ENCODE measurements around the gene SLC7A14.
"Not testable (repeated sequence)": the region's sequence is repeated elsewhere in the genome, so short reads cannot be mapped to it uniquely, and the experiment has no call there.

Gene SLC7A14

GRCh38 chr3:170593634-170594033 is 7.8 kb upstream of the SLC7A14 start:
- no peak for DNase-seq (ENCODE audit: low read depth)

GRCh38 chr3:170589113-170589512 is 3.2 kb upstream of the SLC7A14 start:
- DNase-seq (ENCODE audit: low read depth) = no peak

GRCh38 chr3:170585008-170585936 is 603 bp downstream of the SLC7A14 start:
- DNase-seq (ENCODE audit: low read depth) = no peak

DNA sequence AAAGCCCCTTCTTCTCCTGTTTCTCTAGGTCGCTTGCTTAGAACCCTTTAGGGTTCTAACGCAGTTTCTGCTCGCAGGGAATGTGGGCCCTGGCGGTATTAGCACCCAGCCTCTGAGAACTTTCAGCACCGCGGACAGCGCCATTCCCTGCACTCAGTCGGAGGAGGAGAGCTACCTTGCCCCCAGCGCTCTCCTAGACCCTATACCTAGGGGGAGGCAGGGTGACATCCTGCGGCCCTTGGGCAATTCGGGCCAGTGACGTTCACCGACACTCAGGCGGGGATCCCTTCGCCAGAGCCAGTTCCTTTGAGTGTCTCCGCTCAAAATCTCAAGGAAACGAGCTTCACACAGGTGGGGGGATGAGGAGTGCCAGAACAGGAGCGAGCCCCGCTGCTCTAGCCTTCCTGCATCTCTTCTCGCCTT is 1.3 kb downstream of the SLC7A14 start:
- DNase-seq (ENCODE audit: low read depth) = peak; percentile 4

GRCh38 chr3:170579646-170580045 is 6.2 kb downstream of the SLC7A14 start:
- no peak for DNase-seq (ENCODE audit: low read depth)

DNA sequence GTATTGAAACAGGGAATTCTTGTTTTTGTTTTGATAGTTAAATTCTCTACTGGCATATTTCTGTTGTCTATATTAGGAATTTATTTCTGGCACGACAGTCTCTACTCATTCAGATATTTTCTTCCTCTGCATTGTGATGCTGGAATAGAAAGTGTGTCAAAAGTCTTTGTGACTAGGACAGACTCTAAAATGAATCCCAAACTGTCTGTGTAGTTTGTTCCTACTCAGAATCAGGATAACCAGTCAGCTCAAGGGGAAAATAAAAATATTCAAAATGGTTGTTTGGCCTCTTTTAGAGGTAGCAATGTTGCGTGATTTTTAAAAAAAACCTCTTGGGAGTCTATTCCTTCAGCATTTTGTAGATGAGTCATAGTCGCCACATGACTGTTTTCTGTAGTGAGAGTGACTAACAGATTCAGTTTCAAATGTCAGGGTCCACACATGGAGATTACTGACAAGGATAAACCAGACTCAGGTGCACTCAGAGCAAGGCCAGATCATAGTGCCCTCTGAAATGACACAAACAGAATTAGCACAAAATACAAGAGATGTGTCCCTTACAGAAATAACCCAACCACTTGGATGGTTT is 13.1 kb downstream of the SLC7A14 start:
- no peak for DNase-seq (ENCODE audit: low read depth)

GRCh38 chr3:170567598-170567997 is 18.3 kb downstream of the SLC7A14 start:
- DNase-seq (ENCODE audit: low read depth) = not testable (repeated sequence)

DNA sequence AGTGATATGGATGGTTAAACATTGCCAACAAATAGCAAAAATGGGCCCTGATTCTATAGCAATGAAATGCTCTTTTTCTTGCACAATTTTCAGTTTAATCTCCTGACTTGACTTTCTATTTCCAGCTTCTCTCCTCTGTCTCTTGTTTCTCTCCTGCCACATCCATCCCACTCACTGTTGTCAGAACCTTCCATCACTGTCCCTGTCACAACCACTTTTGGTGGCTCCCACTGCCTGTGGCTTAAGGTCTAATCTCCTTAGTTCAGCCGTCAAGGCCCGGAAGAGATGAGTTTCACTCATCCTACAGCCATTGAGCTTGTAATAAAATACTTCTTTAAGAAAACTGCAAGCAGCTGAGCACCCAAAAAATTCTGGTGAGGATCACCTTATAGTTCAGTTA is 19.5 kb downstream of the SLC7A14 start:
- no peak for DNase-seq (ENCODE audit: low read depth)

DNA sequence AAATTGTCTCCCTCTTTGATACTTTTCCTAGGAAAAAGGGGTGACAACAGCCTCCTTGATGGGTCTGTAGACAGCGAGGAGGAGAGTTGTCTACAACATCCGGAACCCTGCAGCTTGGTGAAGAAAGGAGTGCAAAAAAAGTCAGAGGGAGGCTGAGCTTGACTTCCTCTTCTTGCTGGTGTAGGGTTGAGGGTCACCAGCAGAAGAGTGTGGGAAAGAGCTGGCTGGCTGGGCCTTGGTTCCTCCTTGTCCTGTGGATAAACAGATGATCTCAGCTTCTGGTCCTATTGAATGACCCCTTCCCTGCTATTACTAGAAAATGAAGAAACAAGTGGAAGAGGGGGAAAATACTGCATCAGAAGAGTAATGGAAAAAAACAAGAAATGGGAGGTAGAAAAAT is 20.4 kb downstream of the SLC7A14 start:
- DNase-seq (ENCODE audit: low read depth) = no peak

DNA sequence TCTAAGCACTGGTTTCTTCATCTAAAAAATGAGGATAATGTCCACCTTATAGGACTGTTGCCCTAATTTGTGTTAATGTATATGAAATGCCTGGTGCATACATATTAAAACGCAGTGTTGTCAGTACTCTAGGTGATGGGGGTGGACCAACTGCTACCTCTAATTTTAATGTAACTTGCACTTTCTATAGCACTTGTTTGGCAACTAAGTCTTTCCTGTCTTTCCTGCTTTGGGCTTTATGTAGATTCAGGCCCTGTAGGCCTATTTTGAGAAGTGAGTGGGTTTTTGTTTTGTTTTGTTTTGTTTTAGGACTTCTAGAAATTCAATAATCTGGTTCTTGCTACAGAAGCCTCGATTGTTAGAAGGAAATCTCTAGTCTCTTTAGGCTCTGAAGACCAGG is 21.2 kb downstream of the SLC7A14 start:
- no peak for DNase-seq (ENCODE audit: low read depth)

- DNase-seq (ENCODE audit: low read depth) = no peak
Observed at GRCh38 chr3:170563712-170564423, 22.0 kb downstream of the SLC7A14 start.

DNA sequence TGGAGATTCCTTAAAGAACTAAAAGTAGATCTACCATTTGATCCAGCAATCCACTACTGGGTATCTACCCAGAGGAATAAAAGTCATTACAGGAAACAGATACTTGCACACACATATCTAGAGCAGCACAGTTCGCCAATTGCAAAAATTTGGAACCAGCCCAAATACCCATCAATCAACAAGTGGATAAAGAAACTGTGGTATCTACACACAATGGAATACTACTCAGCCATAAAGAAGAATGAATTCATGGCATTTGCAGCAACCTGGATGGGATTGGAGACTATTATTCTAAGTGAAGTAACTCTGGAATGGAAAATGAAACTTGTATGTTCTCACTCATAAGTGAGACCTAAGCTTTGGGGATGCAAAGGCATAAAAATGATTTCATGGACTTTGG is 23.8 kb downstream of the SLC7A14 start:
- no peak for DNase-seq (ENCODE audit: low read depth)

GRCh38 chr3:170560717-170561382 is 25.0 kb downstream of the SLC7A14 start:
- no peak for DNase-seq (ENCODE audit: low read depth)

DNA sequence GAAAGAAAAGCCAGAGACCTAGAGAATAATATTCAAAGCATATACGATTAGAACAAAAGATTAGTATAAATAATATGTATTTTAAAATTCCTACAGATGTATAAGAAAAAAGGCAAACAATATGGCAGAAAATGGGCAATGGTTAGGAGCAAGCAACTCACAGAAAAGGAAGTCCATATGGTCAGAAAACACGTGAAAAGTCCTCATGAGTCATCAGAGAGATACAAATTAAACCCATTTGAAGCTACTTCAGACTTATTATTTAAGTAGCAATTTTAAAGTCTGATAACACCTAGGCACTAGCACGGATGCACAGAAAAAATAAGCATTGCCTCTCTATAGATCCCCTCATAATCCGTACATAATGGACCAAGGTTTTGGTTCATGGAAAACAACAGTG is 25.6 kb downstream of the SLC7A14 start:
- DNase-seq (ENCODE audit: low read depth) = no peak

- DNase-seq (ENCODE audit: low read depth) = no peak
Observed at GRCh38 chr3:170558427-170558826, 27.4 kb downstream of the SLC7A14 start.

DNA sequence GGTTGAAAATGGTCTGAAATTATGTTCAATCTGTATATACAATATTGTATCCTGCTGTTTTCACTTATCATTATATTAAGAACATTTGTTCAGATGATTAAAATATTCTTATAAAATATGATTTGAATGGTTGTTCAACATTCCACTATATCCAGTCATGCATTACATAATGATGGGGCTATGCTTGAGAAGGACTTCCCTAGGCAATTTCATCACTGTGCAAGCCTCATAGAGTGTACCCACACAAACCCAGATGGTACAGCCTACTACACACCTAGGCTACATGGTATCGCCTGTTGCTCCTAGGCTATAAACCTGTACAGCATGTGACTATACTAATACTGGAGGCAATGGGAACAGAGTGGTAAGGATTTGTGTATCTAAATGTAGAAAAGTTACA is 30.5 kb downstream of the SLC7A14 start:
- DNase-seq (ENCODE audit: low read depth) = no peak

- no peak for DNase-seq (ENCODE audit: low read depth)
Observed at GRCh38 chr3:170553788-170554757, 31.8 kb downstream of the SLC7A14 start.

DNA sequence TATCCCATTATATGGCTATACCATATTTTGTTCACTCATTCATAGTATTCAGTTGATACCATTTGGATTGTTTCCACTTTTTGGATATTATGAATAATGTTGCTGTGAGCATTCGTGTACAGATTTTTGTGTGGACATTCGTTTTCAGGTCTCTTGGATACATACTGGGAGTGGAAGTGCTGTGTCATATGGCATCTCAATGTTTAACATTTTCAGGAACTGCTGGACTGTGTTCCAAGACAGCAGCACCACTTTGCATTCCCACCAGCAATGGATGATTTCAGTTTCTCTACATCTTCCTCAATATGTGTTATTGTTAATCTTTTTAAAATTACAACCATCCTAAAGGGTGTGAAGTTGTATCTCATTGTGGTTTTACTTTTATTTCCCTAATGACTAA is 34.6 kb downstream of the SLC7A14 start:
- no peak for DNase-seq (ENCODE audit: low read depth)

- no peak for DNase-seq (ENCODE audit: low read depth)
Observed at GRCh38 chr3:170542704-170543103, 43.2 kb downstream of the SLC7A14 start.

DNA sequence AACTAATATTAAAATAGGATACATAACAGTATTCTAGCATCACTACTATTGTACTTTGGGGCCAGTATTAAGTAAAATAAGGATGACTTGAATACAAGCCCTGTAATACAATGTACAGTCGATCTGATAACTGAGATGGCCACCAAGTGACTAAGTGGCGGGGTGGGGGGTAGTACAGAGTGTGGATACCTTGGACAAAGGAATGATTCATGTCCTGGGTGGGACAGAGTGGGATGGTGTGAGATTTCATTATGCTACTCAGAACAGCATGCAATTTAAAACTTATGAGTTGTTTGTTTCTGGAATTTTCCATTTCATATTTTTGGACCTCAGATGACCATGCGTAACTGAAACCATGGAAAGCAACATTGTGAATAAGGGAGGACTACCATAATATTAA is 46.0 kb downstream of the SLC7A14 start:
- no peak for DNase-seq (ENCODE audit: low read depth)

GRCh38 chr3:170536712-170537111 is 49.2 kb downstream of the SLC7A14 start:
- no peak for DNase-seq (ENCODE audit: low read depth)

Data from stimulated activated CD8-positive, alpha-beta memory T cell treated with anti-CD3 and anti-CD28 coated beads, Interleukin-12 subunit alpha, Interleukin-12 subunit beta, amount 100 ng/mL, for 1 hour (primary cell).